Breast epithelium (tissue), 3 donors: ENCODE results near the gene MCOLN1.

ENCODE experiments used
- POLR2A ChIP-seq: fragments of 450-650 bp; IDR thresholded peaks from one replicate; pipeline ENCODE4 v1.6.1; 2016; ENCODE audit warnings: antibody characterized with exemption, mild to moderate bottlenecking, moderate library complexity
- POLR2AphosphoS5 ChIP-seq, 3 donors: sonication (generic); formaldehyde crosslinking; IDR thresholded peaks; one replicate each; pipeline ENCODE4 v1.6.1; 2017; ENCODE audit warnings: antibody characterized with exemption in 3 of 3
- TF ChIP-seq, protein P1 (sequence below), 3 donors: fragments of 450-650 bp; IDR thresholded peaks; one replicate each; pipeline ENCODE4 v1.5.1; 2016 to 2017; ENCODE audit warnings: antibody characterized with exemption in 3 of 3, mild to moderate bottlenecking in 3 of 3, moderate library complexity in 3 of 3

- TF ChIP-seq, protein P1, sequence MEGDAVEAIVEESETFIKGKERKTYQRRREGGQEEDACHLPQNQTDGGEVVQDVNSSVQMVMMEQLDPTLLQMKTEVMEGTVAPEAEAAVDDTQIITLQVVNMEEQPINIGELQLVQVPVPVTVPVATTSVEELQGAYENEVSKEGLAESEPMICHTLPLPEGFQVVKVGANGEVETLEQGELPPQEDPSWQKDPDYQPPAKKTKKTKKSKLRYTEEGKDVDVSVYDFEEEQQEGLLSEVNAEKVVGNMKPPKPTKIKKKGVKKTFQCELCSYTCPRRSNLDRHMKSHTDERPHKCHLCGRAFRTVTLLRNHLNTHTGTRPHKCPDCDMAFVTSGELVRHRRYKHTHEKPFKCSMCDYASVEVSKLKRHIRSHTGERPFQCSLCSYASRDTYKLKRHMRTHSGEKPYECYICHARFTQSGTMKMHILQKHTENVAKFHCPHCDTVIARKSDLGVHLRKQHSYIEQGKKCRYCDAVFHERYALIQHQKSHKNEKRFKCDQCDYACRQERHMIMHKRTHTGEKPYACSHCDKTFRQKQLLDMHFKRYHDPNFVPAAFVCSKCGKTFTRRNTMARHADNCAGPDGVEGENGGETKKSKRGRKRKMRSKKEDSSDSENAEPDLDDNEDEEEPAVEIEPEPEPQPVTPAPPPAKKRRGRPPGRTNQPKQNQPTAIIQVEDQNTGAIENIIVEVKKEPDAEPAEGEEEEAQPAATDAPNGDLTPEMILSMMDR (IDR thresholded peaks at IDR 0.05), result no peak
- TF ChIP-seq POLR2AphosphoS5 (IDR thresholded peaks at IDR 0.05) (no peak), POLR2A (no peak)
Measured at GRCh38 chr19:7519361-7520130, 2.9 kb upstream of the MCOLN1 start.
